Activated naive CD8-positive, alpha-beta T cell treated with anti-CD3 and anti-CD28 coated beads, Interleukin-2, amount 50 U/mL, for 16 hours (primary cell): Measurements from ENCODE around the gene CNKSR3.
A peak's percentile ranks its signal among the peaks of the same experiment; 100 is the strongest.

Source experiments
- DNase-seq: peaks from one replicate; pipeline ENCODE4 v3.0.0-alpha.2; 2020; ENCODE audit warnings: low read depth, low spot score

Gene CNKSR3

DNA sequence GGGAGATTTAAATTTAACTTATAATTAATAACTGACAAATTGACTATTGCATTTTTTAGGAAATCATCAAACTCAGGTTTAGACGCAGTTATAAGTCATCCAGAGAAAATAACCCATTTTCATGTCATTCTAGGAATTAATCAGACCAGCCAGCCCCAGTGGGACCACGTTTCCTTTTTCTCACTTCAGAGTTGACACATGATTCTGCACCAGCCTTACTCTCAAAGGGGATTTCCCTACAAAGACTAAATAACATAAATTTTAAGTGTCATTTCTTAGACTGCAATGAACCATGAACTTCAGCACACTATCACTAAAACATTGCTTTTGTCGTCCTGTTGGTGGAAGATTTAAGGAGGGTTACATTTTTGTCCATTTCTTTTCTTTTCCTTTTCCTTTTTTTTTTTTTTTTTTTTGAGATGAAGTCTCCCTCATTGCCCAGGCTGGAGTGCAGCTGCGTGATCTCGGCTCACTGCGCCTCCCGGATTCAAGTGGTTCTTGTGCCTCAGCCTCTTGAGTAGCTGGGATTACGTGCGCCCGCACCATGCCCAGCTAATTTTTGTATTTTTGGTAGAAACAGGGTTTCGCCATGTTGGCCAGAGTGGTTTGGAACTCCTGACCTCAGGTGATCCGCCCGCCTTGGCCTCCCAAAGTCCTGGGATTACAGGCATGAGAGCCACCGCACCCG, 157.4 kb downstream of the CNKSR3 start:
- peak; percentile 10 for DNase-seq

DNA sequence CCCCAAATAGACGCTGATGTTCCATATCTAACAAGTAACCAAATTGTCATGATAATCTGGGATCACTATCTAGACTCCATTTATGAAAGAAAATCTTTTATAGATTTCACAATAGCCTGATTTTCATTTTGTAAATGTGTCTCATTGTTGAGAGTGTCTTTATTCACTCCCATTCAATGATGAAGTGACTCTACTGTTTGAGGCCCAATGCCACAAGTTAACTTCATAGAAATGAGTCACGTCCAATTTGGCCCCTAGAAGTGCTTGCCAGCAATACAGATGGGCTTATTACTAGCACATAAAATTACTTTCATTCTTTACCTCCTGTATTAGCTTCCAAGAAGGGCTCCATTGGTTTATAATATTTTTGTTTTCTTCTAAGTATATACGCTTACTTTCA, 160.2 kb downstream of the CNKSR3 start:
- no peak for DNase-seq

DNA sequence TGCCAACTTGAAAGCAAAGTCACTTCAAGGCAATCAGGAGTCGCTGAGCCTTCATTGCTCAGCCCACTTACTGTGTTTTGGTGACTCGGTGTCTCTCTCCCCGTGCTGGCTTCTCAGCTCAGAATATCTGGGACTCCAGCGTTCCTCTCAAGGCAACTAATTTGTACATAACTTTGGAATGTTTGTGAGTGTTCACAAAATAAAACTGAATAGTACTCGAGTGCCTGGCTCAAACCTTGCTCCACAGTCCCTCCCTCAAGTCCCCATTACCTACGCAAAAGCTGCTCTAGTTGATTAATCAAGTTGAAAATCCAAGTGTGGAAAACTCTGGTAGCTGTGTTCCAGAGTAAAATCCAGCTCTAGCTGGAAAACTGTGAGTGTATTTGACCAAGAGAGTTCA, 162.5 kb downstream of the CNKSR3 start:
- DNase-seq, result no peak

DNA sequence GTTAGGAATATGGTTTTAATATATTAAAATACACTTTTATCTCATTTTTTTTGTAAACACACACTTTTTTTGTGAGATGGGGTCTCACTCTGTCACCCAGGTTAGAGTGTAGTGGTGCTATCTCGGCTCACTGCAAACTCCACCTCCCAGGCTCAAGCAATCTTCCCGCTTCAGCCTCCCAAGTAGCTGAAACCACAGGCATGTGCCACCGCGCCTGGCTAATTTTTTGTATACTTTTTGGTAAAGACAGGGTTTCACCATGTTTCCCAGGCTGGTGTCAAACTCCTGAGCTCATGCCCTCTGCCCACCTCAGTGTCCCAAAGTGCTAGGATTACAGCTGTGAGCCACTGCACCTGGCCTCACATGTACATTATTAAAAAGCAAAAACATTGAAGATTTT, 164.7 kb downstream of the CNKSR3 start:
- no peak for DNase-seq

DNA sequence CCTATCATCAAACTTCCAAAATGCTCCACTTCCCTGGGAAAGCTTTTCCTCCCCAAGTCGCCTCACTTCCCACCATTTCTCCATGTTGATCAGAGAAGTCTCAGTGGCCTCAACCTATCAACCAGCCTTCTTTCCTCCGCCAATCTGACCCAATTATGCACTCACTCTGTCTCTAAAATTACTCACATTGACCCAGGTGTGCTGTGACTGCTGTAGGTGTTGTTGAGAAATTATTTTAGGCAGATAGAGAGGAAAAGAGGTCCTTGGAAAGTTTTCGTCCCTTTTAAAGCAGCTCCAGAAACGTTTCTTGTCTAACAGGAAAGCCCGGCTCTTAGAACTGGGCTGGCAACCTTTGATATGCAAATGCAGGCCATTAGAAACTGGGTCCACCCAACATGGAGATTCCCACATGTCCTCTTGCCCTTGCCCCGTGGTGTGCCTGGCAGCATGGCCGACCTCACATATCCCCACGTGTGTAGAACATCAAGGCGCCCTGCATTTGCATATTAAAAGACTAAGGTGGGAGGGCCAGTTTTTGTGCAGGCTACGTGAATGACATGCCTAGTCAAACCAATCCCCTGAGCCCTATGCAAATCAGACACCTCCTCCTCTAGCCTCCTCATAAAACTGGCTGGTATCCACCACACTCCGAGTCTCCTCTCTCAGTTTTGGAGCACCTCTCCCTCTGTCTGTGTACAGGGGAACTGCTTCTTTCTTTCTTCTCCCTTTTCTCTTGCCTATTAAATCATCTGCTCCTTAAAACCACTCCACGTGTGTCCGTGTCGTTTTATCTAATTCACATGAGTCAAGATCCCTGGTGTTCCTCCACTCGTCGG, 166.8 kb downstream of the CNKSR3 start:
- DNase-seq, result no peak

DNA sequence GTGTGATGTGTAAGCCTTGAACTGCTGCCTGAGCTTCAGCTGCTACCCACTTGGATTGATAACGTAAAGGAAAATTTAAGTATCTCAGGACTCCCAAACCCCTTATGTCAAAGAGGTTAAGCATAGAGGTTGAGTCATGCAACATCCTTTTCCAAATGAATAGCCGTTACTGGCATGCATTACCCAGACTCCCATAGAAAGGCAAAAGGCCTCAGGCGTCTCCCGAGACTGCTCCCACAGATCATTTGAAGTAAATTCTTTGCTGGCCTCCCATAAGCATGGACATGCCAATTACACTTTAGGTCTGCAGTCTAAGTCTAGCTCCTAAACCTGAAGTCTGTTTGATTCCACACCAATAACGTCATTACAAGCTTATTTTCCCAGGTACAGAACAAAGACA, 168.6 kb downstream of the CNKSR3 start:
- no peak for DNase-seq

DNA sequence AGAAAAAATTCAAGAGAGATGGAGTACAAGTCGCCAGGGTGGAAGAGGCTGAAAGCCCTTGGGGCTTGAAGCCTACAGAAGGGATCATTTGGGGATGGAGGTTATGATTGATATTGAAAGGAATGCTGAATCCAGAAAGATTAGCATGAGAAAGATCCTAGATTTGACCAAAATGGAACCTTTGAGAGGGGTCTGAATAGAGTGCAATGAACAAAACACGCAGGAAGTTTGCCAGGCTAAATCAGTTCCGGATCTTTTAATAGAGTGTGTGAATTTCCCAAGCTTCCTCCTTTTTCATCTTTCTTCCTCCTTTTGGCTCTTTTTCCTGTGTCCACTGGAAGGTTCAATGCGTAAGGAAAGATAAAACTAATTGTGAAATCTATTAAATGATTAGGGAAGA, 169.1 kb downstream of the CNKSR3 start:
- no peak for DNase-seq
